Nucleus accumbens (tissue), 56 donors: Measurements from ENCODE around the gene EGLN2.
"Not testable (repeated sequence)": the region's sequence is repeated elsewhere in the genome, so short reads cannot be mapped to it uniquely, and the experiment has no call there.

Experiments used
- DNase-seq, 56 donors: peaks; one replicate each; lab custom pipeline; 2025; lab: John Stamatoyannopoulos, UW

Gene EGLN2

DNA sequence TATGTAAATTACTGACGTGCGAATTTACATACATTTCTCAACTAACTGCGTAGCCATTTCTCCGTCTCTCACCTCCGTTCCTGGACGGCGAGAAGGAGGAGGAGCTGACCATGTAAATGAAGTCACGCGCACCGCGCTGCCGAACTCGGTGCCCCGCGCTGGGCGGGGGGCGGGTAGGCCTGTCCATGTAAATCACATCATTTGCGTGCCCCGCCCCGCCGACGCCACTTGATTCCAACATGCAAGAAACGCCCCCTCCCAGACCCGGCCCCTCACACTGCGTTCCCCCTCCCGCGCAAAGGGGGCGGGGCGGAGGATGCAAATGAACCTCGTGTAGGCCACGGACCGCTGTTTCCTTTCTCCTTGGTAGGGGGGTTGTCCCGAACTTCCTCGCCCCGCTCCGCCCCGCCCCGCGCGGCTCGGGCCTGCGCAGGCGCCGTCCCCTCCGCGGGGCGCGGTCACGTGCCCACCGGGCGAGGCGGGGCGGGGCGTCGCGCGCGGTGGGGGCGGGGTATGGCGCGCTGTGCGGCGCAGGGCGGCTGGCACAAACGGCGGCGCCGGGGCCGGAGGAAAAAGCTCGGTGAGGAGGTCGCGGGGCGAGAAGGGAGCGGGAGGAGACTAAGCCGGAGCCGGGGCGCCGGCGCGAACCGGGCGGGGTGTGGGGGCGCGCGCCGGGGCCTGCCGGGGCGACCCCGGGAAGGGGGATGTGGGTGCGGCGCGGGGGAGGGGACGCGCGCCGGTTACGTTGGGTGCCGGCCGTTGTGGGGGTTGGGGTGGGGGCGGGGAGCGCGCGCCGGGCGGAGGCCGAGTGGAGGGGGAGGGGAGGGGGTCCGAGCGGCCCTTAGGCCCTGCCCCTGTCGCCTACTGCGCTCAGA is at the start of gene EGLN2:
EGLN2 (plus strand) TSS at position 509 of the 875 bp plus-strand sequence. CDS start 1,382 bp downstream, outside the sequence.
- peak; percentile 85 to 100 (median 100) for DNase-seq

DNA sequence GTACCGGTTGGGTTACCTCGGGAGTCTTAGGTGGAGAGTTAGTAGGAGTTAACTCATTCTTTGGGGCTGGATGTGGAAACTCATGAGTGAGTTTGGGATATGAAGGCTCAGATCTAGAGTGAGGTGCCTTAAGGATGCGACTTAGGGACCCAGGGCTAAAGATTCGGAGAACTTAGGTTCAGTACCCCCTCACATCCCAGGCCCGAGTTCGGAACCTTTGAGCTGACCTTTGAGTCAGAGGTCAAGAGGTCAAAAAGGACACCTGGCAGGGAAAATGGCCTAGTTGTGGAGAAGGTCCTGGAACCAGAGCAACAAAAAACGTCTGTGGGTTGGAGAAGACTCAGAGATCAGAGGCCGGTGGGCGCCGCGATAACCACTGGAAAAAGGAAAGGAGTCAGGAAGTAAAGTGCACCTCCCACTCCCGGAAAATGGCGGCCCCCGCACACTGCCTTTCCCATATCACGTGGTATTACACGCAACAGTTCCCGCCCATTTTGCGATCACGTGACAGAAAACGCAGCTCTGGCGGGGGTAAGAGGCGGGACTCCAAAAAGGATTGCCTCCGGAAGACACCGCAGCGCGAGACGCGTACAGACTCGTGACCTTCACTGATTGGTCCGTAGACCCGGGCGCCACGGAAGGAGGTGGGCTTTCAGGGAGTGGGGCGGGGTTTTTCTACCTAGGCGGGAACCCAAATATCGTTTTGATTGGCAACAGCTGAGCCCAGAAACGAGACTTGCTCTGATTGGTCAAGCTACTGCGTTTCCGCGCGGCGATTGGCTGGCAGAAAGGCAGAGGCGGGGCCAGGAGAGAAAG is 48.7 kb upstream of the EGLN2 start, which contains the start of gene ACTMAP:
ACTMAP (minus strand) TSS at position 420 of the 816 bp plus-strand sequence. CDS start 674 bp downstream, outside the sequence.
- DNase-seq, result peak; percentile 98 to 100 (median 100)

DNA sequence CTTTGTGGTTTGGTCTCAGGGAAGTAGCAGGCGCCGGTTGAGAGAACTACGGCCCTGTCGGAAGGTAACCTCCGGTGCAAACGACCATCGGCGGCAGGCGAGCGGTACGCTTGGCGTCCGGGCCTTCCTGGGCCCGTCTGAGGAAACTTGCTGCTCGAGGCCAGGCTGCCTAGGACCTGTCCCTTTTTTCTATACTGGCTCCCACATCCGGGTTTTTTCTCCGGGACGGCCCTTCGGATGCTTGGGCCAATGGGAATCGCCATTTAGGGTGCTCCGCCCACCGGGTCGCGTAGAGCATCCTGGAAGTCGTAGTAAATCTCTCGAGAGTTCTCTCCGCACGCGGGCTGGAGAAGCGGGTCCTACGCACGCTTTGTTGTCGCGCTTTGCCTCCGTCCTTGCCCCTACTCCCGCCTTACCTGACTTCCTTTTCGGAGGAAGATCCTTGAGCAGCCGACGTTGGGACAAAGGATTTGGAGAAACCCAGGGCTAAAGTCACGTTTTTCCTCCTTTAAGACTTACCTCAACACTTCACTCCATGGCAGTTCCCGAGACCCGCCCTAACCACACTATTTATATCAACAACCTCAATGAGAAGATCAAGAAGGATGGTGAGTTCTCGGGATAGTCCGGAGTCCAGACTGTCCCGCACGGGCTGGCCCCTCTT is 48.0 kb upstream of the EGLN2 start, which contains the start of gene SNRPA:
SNRPA (plus strand) TSS at position 330 of the 664 bp plus-strand sequence; CDS start at position 536, 206 bp downstream.
- DNase-seq, result peak; percentile 80 to 100 (median 99)

DNA sequence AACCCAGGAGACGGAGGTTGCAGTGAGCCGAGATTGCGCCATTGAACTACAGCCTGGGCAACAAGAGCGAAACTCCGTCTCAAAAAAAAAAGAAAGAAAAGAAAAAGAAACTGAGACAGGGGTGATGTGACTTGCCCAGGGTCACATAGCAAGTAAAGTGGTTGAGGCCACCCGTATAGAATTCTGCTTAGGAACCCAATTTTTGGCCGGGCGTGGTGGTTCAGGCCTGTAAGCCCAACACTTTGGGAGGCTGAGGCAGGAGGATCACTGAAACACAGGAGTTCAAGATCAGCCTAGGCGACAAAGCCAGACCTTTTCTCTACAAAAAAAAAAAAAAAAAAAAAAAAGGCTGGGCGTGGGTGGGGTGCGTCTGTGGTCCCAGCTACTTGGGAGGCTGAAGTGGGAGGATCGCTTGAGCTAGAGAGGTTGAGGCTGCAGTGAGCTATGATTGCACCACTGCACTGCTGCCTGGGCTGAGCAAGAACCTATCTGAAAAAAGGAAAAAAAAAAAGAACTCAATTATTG is 46.7 kb upstream of the EGLN2 start:
- no peak for DNase-seq

DNA sequence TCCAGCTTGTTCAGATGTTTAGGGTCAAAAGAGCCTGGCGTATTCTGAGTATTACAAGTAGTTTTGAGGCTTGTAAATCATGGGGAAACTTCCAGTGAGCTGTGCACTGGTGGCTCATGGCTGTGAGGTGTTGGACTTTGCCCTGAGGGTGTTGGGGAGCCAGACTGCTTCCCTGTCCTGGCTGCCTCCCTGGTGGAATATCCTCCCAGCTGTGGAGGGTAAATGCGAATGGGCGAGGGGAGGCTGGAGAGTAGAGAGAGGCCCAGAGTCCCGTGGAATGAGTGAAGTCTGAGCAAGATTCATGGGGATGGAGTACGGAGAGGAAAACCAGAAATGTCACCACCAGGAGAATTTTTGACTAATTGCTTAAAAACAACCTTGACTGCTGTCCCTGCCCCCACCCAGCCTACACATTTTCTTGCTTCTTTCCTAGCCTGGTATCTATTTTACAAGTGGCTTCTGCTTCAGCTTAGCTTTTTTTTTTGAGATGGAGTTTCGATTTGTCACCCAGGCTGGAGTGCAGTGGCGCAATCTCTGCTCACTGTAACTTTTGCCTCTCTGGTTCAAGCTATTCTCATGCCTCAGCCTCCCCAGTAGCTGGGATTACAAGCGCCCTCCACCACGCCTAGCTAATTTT is 44.3 kb upstream of the EGLN2 start:
- peak in 17 of 56 donors; percentile 2 to 65 (median 13) for DNase-seq

DNA sequence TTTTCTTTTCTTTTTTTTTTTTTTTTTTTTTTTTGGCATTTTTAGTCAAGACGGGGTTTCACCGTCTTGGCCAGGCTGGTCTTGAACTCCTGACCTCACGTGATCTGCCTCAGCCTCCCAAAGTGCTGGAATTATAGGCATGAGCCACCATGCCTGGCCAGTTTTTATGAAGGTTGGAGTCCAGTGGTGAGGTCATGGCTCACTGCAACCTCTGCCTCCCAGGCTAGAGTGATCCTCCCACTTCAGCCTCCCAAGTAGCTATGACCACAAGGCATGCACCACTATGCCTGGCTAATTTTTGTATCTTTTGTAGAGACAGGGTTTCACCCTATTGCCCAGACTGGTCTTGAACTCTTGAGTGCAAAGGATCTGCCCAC is 43.8 kb upstream of the EGLN2 start:
- no peak for DNase-seq

DNA sequence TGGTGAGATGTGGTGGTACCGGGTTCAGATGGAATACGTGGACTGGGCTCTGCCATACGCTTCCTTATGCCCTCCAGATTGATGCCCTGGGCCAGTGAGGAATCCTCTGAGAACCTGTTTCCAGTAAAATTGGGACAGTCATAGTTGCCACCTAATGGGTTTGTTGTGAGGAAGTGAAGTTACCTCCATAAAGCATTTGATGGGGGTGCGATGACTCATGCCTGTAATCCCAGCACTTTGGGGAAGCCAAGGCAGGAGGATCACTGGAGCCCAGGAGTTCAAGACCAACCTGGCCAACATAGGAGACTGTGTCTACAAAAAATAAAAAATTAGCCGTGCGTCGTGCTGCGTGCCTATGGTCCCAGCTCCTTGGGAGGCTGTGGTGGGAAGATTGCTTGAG is 43.2 kb upstream of the EGLN2 start:
- DNase-seq, result no peak

DNA sequence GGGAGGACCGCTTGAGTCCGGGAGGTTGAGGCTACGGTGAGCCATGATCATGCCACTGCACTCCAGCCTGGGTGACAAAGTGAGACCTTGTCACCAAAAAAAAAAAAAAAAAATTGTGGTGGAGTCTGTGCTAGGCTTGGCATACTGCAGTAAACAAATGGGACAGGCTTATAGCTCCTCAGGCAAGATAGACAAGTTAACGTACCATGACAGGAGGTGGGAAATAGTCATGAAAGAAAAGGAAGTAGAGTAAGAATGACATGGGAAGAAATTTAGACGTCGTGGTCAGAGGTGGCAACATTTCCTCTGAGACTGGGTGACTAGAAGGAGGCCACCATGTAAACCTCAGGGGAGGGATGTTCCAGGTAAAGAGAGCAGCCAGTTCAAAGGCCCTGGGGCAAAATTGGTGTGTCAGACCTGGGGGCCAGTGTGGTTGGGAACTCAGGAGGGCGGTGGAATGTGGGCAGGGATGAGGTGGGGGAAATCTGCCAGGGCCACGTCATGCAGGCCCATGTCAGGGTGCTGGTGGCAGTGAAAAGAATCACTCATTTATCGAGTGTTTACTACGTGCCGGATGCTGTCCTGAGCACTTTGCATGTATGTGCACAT is 42.4 kb upstream of the EGLN2 start:
- no peak for DNase-seq

DNA sequence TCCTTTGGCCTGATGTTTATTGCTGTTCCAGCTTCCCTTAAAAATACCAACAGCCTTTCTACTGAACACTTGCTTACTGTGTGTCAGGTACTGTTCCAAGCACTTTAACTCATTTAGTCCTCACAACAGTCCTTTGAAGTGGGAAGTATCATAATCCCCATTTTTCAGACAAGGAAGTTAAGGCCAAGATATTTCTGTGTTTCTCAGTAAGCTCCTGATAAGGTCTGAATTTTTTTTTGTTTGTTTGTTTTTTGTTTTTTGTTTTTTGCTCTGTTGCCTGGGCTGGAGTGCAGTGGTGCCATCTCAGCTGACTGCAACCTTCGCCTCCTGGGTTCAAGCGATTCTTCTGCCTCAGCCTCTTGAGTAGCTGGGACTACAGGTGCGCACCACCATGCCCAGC is 40.5 kb upstream of the EGLN2 start:
- DNase-seq, result no peak

DNA sequence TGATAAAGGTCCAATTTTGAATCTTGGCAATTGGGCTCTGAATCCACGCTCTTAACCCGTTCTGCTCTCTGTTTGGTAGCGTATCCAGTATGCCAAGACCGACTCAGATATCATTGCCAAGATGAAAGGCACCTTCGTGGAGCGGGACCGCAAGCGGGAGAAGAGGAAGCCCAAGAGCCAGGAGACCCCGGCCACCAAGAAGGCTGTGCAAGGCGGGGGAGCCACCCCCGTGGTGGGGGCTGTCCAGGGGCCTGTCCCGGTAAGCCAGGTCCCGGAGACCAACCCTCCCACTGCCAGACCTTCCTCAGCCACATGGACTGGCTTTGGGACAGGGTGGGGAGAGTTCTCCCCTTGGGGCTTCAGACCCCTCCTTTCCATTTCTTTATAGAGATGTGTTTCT is 39.6 kb upstream of the EGLN2 start:
- no peak for DNase-seq

DNA sequence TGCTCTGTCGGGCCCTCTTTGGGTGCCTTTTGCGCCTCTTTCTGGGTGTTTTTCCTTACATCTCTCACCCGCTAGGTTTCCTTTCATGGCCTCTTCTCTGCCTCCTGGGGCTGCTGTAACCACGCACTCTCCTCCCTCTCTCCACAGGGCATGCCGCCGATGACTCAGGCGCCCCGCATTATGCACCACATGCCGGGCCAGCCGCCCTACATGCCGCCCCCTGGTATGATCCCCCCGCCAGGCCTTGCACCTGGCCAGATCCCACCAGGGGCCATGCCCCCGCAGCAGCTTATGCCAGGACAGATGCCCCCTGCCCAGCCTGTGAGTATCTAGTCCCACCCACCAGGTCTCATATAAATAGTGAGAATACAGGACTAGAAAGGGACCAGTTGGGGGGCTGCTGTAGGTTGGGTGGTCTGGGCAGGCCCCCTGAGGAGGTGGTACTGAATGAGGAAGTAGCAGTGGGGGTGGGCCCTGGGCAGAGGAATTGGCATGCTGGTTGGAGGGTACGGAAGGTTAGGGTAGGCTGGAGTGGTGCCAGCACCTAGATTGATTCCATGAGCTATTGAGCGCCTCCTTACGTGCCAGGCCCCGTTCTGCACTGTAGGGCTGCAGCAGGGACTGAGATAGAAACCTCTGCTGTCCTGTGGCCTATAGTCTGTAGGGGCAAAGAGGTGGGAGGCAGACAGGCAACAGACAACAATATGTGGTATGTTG is 36.1 kb upstream of the EGLN2 start:
- DNase-seq, result peak in 2 of 56 donors; percentile 6 to 14

DNA sequence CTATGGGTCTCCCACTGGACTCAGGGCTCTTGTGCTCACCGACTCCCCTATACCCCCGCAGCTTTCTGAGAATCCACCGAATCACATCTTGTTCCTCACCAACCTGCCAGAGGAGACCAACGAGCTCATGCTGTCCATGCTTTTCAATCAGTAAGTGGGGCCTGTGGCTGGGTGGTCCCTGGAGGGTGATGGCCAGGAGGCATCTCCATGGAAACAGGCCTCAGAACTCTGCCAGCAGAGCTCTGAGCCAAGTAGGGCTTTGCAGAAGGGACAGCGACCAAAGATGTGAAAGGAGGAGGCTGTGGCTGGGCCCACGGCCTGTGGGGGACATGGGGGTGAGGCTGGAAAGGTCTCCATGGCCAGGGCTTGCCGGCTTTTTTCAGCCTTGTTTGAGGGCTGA is 35.5 kb upstream of the EGLN2 start:
- DNase-seq, result no peak

DNA sequence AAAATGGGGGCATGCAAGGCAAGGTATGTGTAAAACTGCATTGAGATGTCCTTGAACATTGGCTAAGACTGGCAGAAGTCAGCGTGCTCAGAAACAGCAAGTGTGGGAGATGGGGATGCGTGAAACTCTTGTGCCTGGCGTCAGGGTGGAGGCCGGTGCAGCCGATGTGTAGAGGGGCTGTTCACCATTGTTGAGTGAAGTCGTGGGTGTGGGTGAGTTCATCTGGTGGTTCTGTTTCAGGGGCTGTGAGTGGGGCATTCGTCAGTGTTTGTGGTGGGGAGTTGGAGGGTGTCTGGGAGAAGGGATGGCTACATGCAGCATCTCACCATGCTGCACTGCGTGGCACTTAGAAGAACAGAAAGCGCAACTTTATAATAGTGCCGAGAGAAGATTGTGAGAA is 35.0 kb upstream of the EGLN2 start:
- DNase-seq, result no peak

DNA sequence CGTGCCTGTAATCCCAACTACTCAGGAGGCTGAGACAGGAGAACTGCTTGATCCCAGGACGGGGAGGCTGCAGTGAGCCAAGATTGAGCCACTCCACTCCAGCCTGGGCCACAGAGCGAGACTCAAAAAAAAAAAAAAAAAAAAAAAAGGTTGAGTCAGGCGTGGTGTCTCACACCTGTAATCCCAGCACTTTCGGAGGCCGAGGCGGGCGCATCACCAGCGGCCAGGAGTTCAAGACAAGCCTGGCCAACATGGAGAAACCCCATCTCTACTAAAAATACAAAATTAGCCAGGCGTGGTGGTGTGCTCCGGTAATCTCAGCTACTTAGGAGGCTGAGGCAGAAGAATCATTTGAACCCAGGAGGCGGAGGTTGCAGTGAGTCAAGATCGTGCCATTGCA is 32.6 kb upstream of the EGLN2 start:
- DNase-seq, result not testable (repeated sequence)

DNA sequence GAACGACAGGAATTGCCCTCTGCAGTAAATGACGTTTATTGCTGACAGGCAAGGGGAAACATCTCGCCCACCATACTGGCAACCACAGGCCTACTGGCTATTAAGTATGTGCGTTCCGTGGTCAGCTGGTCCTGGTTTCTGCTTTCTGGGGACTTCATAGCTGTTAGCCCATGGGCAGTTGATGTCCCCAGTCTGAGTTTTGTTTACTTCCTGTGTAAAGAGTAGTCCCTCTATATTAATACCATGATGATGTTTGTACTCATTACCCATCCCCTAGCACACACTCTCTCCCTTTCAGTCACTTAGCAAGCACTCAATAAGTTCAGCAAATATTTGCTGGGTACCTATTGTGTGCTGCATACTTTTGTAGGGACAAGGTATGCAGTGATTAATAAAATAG is 30.1 kb upstream of the EGLN2 start:
- no peak for DNase-seq

DNA sequence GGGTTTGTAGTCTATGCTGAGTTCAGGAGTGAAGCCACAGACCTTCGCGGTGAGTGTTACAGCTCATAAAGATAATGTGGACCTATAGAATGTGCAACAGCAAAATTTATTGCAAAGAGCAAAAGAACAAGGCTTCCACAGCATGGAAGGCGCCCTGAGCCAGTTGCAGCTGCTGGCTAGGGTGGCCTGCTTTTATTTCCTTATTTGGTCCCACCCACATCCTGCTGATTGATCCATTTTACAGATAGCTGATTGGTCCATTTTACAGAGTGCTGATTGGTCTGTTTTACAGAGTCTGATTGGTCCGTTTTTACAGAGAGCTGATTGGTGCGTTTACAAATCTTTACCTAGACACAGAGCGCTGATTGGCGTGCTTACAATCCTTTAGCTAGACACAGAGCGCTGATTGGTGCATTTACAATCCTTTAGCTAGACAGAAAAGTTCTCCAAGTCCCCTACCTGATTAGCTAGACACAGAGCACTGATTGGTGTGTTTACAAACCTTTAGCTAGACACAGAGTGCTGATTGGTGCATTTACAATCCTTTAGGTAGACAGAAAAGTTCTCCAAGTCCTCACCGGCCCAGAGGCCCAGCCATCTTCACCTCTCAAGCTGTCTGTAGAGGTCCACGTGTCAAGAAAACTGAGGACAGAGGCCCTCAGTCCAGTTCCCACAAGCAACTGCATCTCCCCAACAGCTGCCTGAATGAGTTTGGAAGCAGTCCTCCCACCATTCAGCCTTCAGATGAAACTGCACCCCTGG is 27.7 kb upstream of the EGLN2 start:
- not testable (repeated sequence) for DNase-seq

DNA sequence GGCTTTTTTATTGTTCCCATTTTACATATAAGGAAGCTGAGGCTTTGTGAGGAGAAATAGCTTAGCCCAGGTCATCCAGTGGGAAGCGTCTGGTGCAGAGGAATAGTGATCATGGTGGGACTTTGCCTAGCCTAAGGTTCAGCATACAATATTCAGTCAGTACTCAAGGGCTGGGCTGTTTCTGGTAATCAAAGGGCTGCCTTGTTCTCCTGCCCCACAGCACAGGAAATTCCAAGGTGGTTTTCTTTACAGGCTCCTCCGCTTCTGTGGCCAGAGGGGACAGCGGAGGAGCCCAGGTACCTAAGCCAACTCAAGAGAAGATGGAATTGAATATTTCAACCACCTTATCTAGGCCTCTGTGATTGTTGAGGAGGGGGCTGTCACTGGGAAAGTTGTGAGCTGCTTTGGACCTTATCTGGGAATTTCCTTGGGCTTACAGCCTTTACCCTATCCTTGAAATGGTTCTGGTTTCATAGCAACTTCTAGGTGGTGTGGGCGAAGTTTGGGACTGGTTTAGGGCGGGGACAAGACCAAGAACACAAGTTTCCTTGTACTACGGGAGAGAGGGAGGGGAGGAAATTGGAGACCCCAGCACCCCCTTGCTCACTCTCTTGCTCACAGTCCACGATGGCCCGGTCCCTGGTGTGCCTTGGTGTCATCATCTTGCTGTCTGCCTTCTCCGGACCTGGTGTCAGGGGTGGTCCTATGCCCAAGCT is 23.9 kb upstream of the EGLN2 start, which contains the start of gene MIA:
MIA (plus strand) TSS at position 606 of the 716 bp plus-strand sequence; CDS start at position 628, 22 bp downstream.
- DNase-seq, result no peak
